Lower leg skin (tissue), 4 donors: ENCODE results near the gene ESYT2. TPM values are rescaled to one million over a fixed set of nuclear protein-coding genes. Genes with fewer than 3 reads are reported as not detected.

Experiments
- DNase-seq, 2 donors: peaks; one replicate each; pipeline ENCODE4 v3.0.0-alpha.2; 2019; ENCODE audit warnings: low spot score in 2 of 2
- H3K4me3 ChIP-seq: fragments of 200-600 bp; sonication (generic); 2 replicates; pipeline ENCODE4 v1.5.1; 2017; ENCODE audit warnings: mild to moderate bottlenecking, low read depth; ENCODE audit not compliant: poor library complexity, severe bottlenecking
- POLR2A ChIP-seq, 2 donors: fragments of 450-650 bp; IDR thresholded peaks; one replicate each; pipeline ENCODE4 v1.6.1; 2016 to 2017; ENCODE audit warnings: antibody characterized with exemption in 2 of 2, mild to moderate bottlenecking in 1 of 2, moderate library complexity in 1 of 2
- WGBS, 2 donors: methylation state at CpG; one replicate each; pipeline ENCODE4 v1.1.5; 2018; 5-methylcytosine and 5-hydroxymethylcytosine counted together
- intact Hi-C: fragments of 100-400 bp; cut with DNase I; formaldehyde crosslinking; loops from one replicate; pipeline ENCODE4 v1.15.0; 2023; ENCODE audit warnings: low total_unique reads
- total RNA-seq, 4 donors: library from RNA; depleted of rRNA; stranded (reverse); fragments of >200 nt; gene quantifications; one replicate each; pipeline ENCODE4 v1.1.0, GENCODE V29; 2016
- TF ChIP-seq, protein P1 (sequence below), 3 donors: fragments of 450-650 bp; IDR thresholded peaks; one replicate each; pipeline ENCODE4 v1.5.1; 2016; ENCODE audit warnings: antibody characterized with exemption in 3 of 3, mild to moderate bottlenecking in 3 of 3, moderate library complexity in 2 of 3

The ESYT2 gene
- total RNA-seq, 4 donors from 2014 or later, result 75.5 to 101 (median 78.0) TPM

DNA sequence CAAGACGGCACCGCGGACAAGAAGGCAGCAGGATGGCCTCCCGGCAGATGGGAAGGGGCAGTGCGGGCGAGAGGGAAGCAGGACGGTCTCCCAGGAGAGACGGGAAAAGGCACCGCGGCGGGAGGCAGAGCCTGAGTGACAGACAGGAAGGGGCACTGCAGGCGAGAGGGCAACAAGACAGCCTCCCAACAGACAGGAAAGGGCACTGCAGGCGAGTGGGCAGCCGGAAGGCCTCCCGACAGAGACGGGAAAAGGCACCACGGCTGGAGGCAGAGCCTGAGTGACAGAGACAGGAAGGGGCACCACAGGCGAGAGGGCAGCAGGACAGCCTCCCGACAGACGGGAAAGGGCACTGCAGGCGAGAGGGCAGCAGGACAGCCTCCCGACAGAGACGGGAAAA is 32.6 kb downstream of the ESYT2 start:
- H3K4me3 ChIP-seq, result no peak overlapping the region
- intact Hi-C loops, result no loop called here
- DNase-seq, result no peak
- TF ChIP-seq, protein P1, sequence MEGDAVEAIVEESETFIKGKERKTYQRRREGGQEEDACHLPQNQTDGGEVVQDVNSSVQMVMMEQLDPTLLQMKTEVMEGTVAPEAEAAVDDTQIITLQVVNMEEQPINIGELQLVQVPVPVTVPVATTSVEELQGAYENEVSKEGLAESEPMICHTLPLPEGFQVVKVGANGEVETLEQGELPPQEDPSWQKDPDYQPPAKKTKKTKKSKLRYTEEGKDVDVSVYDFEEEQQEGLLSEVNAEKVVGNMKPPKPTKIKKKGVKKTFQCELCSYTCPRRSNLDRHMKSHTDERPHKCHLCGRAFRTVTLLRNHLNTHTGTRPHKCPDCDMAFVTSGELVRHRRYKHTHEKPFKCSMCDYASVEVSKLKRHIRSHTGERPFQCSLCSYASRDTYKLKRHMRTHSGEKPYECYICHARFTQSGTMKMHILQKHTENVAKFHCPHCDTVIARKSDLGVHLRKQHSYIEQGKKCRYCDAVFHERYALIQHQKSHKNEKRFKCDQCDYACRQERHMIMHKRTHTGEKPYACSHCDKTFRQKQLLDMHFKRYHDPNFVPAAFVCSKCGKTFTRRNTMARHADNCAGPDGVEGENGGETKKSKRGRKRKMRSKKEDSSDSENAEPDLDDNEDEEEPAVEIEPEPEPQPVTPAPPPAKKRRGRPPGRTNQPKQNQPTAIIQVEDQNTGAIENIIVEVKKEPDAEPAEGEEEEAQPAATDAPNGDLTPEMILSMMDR (IDR thresholded peaks at IDR 0.05), result no peak
- TF ChIP-seq POLR2A (IDR thresholded peaks at IDR 0.05), result no peak
- 80 to 81% methylated on average over 17 to 23 of the region's 23 CpGs for WGBS, 2 donors

DNA sequence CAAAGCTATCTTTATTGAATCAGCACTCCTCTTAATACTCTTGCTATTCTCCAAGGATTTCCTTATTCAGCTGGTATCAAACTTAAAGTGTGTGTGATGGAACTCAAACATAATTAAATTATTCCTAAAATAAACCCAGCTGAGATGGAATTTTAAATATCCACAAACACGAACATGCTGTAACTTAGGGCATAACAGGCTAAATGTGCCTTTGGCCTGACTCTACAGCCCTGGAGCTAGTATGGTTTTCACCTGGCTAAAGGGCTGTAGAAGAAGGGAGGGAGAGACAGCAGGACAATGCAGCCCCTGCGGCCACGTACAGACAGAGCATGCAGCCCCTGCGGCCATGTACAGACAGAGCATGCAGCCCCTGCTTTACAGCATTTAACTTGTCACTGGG is 34.0 kb downstream of the ESYT2 start:
- DNase-seq, result no peak
- intact Hi-C loops, result no loop called here
- no peak for TF ChIP-seq POLR2A (IDR thresholded peaks at IDR 0.05)
- TF ChIP-seq, protein P1 (IDR thresholded peaks at IDR 0.05), result no peak
- H3K4me3 ChIP-seq, result no peak overlapping the region
- 67 to 74% methylated on average over 4 of the region's 4 CpGs for WGBS, 2 donors

DNA sequence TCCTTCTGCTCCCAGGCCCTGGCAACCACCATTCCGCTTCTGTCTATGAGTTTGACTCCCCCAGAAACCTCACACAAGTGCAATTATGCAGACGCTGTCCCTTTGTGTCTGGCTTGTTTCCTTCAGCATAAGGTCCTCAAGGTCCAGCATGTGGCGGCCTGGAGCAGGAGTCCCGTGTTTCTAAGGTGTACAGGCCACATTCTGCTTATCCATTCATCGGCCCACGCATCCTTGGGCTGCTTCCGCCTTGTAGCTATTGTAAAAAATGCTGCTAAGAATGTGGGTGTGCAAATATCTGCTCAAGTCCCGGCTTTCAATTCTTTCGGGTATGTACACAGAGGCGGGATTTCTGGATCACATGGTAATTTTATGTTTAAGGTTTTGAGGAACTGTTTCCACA is 38.2 kb downstream of the ESYT2 start:
- no peak for TF ChIP-seq POLR2A (IDR thresholded peaks at IDR 0.05)
- intact Hi-C loops, result no loop called here
- H3K4me3 ChIP-seq, result no peak overlapping the region
- WGBS, 2 donors, result 90 to 93% methylated on average over 10 of the region's 10 CpGs
- DNase-seq, result no peak

DNA sequence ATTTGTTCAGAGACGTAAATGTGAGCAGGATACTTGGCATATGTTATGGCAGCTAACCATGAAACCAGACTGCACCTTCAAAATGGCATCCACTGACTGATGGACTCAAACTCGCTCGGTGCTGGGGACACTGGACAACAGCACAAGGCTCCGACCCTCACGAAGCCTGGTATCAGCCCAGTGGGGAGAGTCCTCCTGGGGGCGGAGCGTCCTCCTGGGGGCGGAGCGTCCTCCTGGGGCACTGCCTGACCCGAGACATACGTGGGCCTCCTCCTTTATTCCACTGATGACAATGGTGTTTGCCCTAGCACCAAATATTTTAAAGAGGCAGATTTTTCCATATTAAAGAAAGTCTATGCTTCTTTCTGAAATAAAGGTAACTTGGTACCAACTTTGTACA is 39.5 kb downstream of the ESYT2 start:
- DNase-seq, result no peak
- WGBS, 2 donors, result 87 to 90% methylated on average over 11 of the region's 11 CpGs

DNA sequence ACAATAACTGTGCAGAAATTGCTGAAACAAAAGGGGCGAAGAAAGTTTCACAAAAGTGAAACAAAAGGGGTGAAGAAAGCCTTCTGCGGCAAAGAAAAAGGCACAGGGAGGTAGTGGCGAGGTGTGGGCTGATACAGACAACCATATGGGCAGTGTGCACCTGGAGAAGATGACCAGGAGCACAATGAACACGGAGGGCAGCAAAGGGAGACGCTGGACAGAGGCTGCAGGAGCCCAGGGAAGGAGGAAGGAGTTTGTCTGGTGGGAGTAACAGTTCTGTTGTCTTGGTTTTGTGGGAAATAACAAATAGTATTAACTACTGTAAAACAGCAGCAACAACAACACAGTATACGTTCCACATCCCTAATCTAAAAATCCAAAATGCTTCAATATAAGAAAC is 42.4 kb downstream of the ESYT2 start:
- intact Hi-C loops, result no loop called here
- no peak for TF ChIP-seq POLR2A (IDR thresholded peaks at IDR 0.05)
- TF ChIP-seq, protein P1 (IDR thresholded peaks at IDR 0.05), result no peak
- WGBS, 2 donors, result 92 to 94% methylated on average over 6 of the region's 6 CpGs
- DNase-seq, result no peak
- no peak overlapping the region for H3K4me3 ChIP-seq

More for the DNA sequence above, 39.5 kb downstream of the ESYT2 start:
- no peak overlapping the region for H3K4me3 ChIP-seq
- intact Hi-C loops, result no loop called here
- TF ChIP-seq POLR2A (IDR thresholded peaks at IDR 0.05), result no peak
- TF ChIP-seq, protein P1 (IDR thresholded peaks at IDR 0.05), result no peak

DNA sequence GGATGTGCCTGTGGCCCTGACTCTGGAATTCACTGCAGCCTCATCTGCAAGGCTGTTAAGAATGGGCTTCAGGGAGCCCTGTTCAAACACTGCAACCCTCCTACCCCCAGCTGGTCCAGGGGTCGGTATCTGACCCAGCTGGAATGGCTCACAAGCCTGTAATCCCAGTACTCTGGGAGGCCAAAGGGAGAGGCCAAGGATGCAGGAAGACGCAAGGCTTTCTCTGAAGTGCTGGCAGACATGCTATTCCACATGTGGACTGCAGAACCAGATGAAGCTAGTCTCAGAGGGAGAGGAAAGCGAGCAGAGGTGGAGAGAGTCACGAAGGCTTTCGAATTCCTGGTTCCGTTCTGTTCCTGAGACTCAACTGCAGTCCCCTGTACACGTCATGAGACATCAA is 45.0 kb downstream of the ESYT2 start:
- WGBS, 2 donors, result 68 to 78% methylated on average over 7 of the region's 7 CpGs
- TF ChIP-seq POLR2A (IDR thresholded peaks at IDR 0.05), result no peak
- TF ChIP-seq, protein P1 (IDR thresholded peaks at IDR 0.05), result no peak
- no peak overlapping the region for H3K4me3 ChIP-seq
- DNase-seq, result no peak
- intact Hi-C loops, result no loop called here
